ENCODE data around the gene MALAT1. TPM values are rescaled to one million over a fixed set of nuclear protein-coding genes. Genes with fewer than 3 reads are reported as not detected.
A peak's percentile ranks its signal among the peaks of the same experiment; 100 is the strongest.

MALAT1 gene
- total and polyA plus RNA-seq, 2 of the 13 experiments (the other 11 are each of a cell fraction or from before 2014, with no cell fraction given), result 143 to 1,237 TPM

DNA sequence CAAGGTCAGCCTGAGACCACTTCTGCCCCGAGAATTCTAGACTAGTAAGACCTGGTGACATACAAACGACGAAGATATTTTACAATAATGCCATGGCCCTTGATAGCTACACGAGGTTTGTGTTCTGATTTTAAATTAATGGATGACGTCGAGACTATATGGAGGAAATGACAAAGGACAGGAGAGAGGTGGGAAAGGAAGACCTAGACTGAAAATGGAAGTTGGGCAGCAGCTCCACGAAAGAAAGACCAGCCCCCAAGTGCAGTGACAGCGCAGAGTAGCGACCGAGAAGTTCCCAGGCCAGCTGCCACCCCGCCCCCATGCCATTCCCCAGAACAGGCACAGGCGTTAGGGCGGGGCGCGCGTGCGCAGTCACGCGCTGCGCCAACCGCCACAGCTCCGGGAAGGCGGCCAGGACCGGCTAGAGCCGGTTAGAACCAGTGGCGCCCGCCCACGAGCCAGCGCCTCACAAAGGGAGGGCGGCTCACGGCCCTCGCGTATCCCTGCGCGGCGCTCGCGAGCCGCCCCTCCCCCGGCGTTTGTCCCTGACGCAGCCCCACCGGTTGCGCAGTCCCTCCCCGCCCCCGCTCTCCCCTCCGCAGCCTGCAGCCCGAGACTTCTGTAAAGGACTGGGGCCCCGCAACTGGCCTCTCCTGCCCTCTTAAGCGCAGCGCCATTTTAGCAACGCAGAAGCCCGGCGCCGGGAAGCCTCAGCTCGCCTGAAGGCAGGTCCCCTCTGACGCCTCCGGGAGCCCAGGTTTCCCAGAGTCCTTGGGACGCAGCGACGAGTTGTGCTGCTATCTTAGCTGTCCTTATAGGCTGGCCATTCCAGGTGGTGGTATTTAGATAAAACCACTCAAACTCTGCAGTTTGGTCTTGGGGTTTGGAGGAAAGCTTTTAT lies 1.5 kb upstream of the MALAT1 start (continued):
- TF ChIP-seq ZSCAN29 (CRISPR knock-in tag; conservative IDR thresholded peaks at IDR 0.05) (no peak), KLF15 (CRISPR knock-in tag; IDR thresholded peaks at IDR 0.05; ENCODE audit: borderline replicate concordance) (peak; percentile 87; the same call in 1 of the 2 replicates), RCOR2 (CRISPR knock-in tag; IDR thresholded peaks at IDR 0.05) (no peak), TBX2 (CRISPR knock-in tag; IDR thresholded peaks at IDR 0.05; ENCODE audit: borderline replicate concordance) (peak; percentile 94), ZNF709 (CRISPR knock-in tag; IDR thresholded peaks at IDR 0.05) (no peak), TAF15 (IDR thresholded peaks at IDR 0.05; ENCODE audit: low read depth, low read length, poor library complexity, severe bottlenecking) (peak; percentile 94), TBX3 (IDR thresholded peaks at IDR 0.05; ENCODE audit: borderline replicate concordance) (peak; percentile 45; the same call in 1 of the 2 replicates), NRL (CRISPR knock-in tag; IDR thresholded peaks at IDR 0.05; ENCODE audit: borderline replicate concordance) (peak; percentile 73; the same call in 1 of the 2 replicates), CENPT (CRISPR knock-in tag; IDR thresholded peaks at IDR 0.05; ENCODE audit: low read depth) (no peak), ZBTB42 (CRISPR knock-in tag; IDR thresholded peaks at IDR 0.05) (peak; percentile 83; the same call in 1 of the 2 replicates), REL (CRISPR knock-in tag; conservative IDR thresholded peaks at IDR 0.05) (no peak), ZNF367 (CRISPR knock-in tag; IDR thresholded peaks at IDR 0.05; ENCODE audit: borderline replicate concordance) (no peak), SP140L (CRISPR knock-in tag; IDR thresholded peaks at IDR 0.05; ENCODE audit: borderline replicate concordance) (no peak), MAFK (conservative IDR thresholded peaks at IDR 0.05 in 1 of 2, IDR thresholded peaks at IDR 0.05 in 1 of 2; ENCODE audit: low read length in 2 of 2) (no peak), PCBP2 (optimal IDR thresholded peaks at IDR 0.05; ENCODE audit: low read depth, low read length, poor library complexity, severe bottlenecking) (no peak), HOXA5 (CRISPR knock-in tag; IDR thresholded peaks at IDR 0.05) (peak; percentile 83; the same call in 1 of the 2 replicates), ZNF230 (CRISPR knock-in tag; IDR thresholded peaks at IDR 0.05) (peak; percentile 69; the same call in 1 of the 2 replicates), ZNF337 (CRISPR knock-in tag; IDR thresholded peaks at IDR 0.05; ENCODE audit: borderline replicate concordance, low read depth) (0 out of 2 replicates have a peak, but pooled peaks have one; percentile 31)
- TF ChIP-seq, protein P1, sequence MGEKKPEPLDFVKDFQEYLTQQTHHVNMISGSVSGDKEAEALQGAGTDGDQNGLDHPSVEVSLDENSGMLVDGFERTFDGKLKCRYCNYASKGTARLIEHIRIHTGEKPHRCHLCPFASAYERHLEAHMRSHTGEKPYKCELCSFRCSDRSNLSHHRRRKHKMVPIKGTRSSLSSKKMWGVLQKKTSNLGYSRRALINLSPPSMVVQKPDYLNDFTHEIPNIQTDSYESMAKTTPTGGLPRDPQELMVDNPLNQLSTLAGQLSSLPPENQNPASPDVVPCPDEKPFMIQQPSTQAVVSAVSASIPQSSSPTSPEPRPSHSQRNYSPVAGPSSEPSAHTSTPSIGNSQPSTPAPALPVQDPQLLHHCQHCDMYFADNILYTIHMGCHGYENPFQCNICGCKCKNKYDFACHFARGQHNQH (CRISPR knock-in tag; IDR thresholded peaks at IDR 0.05), result peak; percentile 83; the same call in 1 of the 2 replicates
- TF ChIP-seq, protein P2, sequence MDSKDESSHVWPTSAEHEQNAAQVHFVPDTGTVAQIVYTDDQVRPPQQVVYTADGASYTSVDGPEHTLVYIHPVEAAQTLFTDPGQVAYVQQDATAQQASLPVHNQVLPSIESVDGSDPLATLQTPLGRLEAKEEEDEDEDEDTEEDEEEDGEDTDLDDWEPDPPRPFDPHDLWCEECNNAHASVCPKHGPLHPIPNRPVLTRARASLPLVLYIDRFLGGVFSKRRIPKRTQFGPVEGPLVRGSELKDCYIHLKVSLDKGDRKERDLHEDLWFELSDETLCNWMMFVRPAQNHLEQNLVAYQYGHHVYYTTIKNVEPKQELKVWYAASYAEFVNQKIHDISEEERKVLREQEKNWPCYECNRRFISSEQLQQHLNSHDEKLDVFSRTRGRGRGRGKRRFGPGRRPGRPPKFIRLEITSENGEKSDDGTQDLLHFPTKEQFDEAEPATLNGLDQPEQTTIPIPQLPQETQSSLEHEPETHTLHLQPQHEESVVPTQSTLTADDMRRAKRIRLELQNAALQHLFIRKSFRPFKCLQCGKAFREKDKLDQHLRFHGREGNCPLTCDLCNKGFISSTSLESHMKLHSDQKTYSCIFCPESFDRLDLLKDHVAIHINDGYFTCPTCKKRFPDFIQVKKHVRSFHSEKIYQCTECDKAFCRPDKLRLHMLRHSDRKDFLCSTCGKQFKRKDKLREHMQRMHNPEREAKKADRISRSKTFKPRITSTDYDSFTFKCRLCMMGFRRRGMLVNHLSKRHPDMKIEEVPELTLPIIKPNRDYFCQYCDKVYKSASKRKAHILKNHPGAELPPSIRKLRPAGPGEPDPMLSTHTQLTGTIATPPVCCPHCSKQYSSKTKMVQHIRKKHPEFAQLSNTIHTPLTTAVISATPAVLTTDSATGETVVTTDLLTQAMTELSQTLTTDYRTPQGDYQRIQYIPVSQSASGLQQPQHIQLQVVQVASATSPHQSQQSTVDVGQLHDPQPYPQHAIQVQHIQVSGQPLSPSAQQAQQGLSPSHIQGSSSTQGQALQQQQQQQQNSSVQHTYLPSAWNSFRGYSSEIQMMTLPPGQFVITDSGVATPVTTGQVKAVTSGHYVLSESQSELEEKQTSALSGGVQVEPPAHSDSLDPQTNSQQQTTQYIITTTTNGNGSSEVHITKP (CRISPR knock-in tag; IDR thresholded peaks at IDR 0.05; ENCODE audit: low read depth), result no peak; the same call in 1 of the 2 replicates
- TF ChIP-seq, protein P3, sequence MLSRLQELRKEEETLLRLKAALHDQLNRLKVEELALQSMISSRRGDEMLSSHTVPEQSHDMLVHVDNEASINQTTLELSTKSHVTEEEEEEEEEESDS (CRISPR knock-in tag; IDR thresholded peaks at IDR 0.05; ENCODE audit: borderline replicate concordance), result no peak
- TF ChIP-seq, protein P4, sequence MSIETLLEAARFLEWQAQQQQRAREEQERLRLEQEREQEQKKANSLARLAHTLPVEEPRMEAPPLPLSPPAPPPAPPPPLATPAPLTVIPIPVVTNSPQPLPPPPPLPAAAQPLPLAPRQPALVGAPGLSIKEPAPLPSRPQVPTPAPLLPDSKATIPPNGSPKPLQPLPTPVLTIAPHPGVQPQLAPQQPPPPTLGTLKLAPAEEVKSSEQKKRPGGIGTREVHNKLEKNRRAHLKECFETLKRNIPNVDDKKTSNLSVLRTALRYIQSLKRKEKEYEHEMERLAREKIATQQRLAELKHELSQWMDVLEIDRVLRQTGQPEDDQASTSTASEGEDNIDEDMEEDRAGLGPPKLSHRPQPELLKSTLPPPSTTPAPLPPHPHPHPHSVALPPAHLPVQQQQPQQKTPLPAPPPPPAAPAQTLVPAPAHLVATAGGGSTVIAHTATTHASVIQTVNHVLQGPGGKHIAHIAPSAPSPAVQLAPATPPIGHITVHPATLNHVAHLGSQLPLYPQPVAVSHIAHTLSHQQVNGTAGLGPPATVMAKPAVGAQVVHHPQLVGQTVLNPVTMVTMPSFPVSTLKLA (IDR thresholded peaks at IDR 0.05), result peak; percentile 77

Measured in HepG2 (cell line).